SK-N-SH (cell line): ENCODE results near the gene C10orf90. TPM values are rescaled to one million over a fixed set of nuclear protein-coding genes. Genes with fewer than 3 reads are reported as not detected.

Source experiments
- CTCF ChIA-PET: fragments of 300-600, 350-600 bp; formaldehyde crosslinking; extraction: SDS; loops from one replicate; lab custom pipeline; 2021; lab: Yijun Ruan, JAX
- POLR2A ChIA-PET: fragments of 350-600 bp; sonication (Branson Sonifier 250); formaldehyde crosslinking; extraction: SDS; loops from one replicate; lab custom pipeline; 2020; ENCODE audit warnings: antibody characterized with exemption, inconsistent platforms; lab: Yijun Ruan, JAX
- DNase-seq: peaks from one replicate; pipeline ENCODE4 v3.0.0; 2012
- H2AFZ ChIP-seq: fragments of 200-600 bp; sonication (generic); 2 replicates; pipeline ENCODE4 v1.8.1; 2016; ENCODE audit warnings: antibody characterized with exemption, mild to moderate bottlenecking, low read depth
- H3F3A ChIP-seq: fragments of 200-600 bp; sonication (generic); replicated peaks from 2 replicates; pipeline ENCODE3; 2016; ENCODE audit warnings: antibody characterized with exemption, mild to moderate bottlenecking; ENCODE audit not compliant: insufficient read depth
- H3K27ac ChIP-seq, 2 experiments: fragments of 200-500 bp in 1 of 2; fragments of 200-600 bp in 1 of 2; sonication (Bioruptor generic) in 1 of 2; sonication (generic), shearing (Covaris generic) in 1 of 2; 2 replicates each; pipeline versions ENCODE4 v1.5.1 to v1.6.1; 2014 to 2016; ENCODE audit warnings: low read depth in 2 of 2, inconsistent platforms in 1 of 2, low read length in 1 of 2, mild to moderate bottlenecking in 1 of 2, mixed read lengths in 1 of 2
- H3K27me3 ChIP-seq: fragments of 200-600 bp; sonication (generic), shearing (Covaris generic); 2 replicates; pipeline ENCODE4 v1.6.1; 2016; ENCODE audit warnings: mixed run types; ENCODE audit not compliant: insufficient read depth
- H3K36me3 ChIP-seq, 2 experiments: fragments of 200-500 bp in 1 of 2; fragments of 200-600 bp in 1 of 2; sonication (Bioruptor generic) in 1 of 2; sonication (generic) in 1 of 2; replicated peaks in 1 of 2; 2 replicates each; pipeline versions ENCODE3 to v1.5.1; 2014 to 2016; ENCODE audit warnings: low read length in 1 of 2, mild to moderate bottlenecking in 1 of 2; ENCODE audit not compliant: insufficient read depth in 2 of 2, control insufficient read depth in 1 of 2
- H3K4me1 ChIP-seq, 2 experiments: fragments of 200-500 bp in 1 of 2; fragments of 200-600 bp in 1 of 2; sonication (Bioruptor generic) in 1 of 2; sonication (generic), shearing (Covaris generic) in 1 of 2; 2 replicates each; pipeline versions ENCODE4 v1.5.1 to v1.6.1; 2014 to 2016; ENCODE audit warnings: low read depth in 1 of 2, low read length in 1 of 2, mixed run types in 1 of 2; ENCODE audit not compliant: insufficient read depth in 2 of 2, control insufficient read depth in 1 of 2
- H3K4me2 ChIP-seq: fragments of 200-600 bp; sonication (generic), shearing (Covaris generic); 2 replicates; pipeline ENCODE4 v1.6.1; 2017; ENCODE audit warnings: mixed run types
- H3K4me3 ChIP-seq, 2 experiments: fragments of 200-500 bp in 1 of 2; fragments of 200-600 bp in 1 of 2; sonication (Bioruptor generic) in 1 of 2; sonication (generic), shearing (Covaris generic) in 1 of 2; 2 replicates each; pipeline versions ENCODE4 v1.5.1 to v1.8.1; 2014 to 2016; ENCODE audit warnings: low read depth in 2 of 2, inconsistent platforms in 1 of 2, low read length in 1 of 2, mild to moderate bottlenecking in 1 of 2, mixed read lengths in 1 of 2, moderate library complexity in 1 of 2
- H3K79me2 ChIP-seq: fragments of 200-600 bp; sonication (generic); 2 replicates; pipeline ENCODE4 v1.8.1; 2017; ENCODE audit warnings: mild to moderate bottlenecking; ENCODE audit not compliant: insufficient read depth
- H3K9ac ChIP-seq: fragments of 200-600 bp; sonication (generic); 2 replicates; pipeline ENCODE4 v1.6.1; 2017; ENCODE audit warnings: mixed run types
- H3K9me2 ChIP-seq: fragments of 200-600 bp; sonication (generic); 2 replicates; pipeline ENCODE4 v1.6.1; 2017; ENCODE audit warnings: mixed run types
- H3K9me3 ChIP-seq: fragments of 200-600 bp; sonication (generic); 2 replicates; pipeline ENCODE4 v1.6.1; 2017; ENCODE audit warnings: mixed run types, mild to moderate bottlenecking, moderate library complexity
- H4K20me1 ChIP-seq: fragments of 200-600 bp; sonication (generic); 2 replicates; pipeline ENCODE4 v1.6.1; 2017; ENCODE audit warnings: mild to moderate bottlenecking, mixed run types; ENCODE audit not compliant: insufficient read depth
- ELF1 ChIP-seq: IDR thresholded peaks from 2 replicates; pipeline ENCODE4 v1.4.0; 2012
- FOXJ3 ChIP-seq: sonication (generic); formaldehyde crosslinking; IDR thresholded peaks from 2 replicates; pipeline ENCODE4 v1.5.1; 2020; ENCODE audit warnings: mild to moderate bottlenecking, missing genetic modification reagents
- GABPA ChIP-seq: IDR thresholded peaks from 2 replicates; pipeline ENCODE4 v1.4.0; 2012; ENCODE audit warnings: low read depth, mild to moderate bottlenecking
- GATA2 ChIP-seq: sonication (generic); formaldehyde crosslinking; IDR thresholded peaks from 2 replicates; pipeline ENCODE4 v1.5.0; 2020; ENCODE audit warnings: mild to moderate bottlenecking, missing genetic modification reagents
- IRF3 ChIP-seq: fragments of 150-350 bp; IDR thresholded peaks from 2 replicates; pipeline ENCODE4 v1.6.1; 2016; ENCODE audit warnings: mild to moderate bottlenecking, low read depth, low read length
- JUND ChIP-seq: IDR thresholded peaks from 2 replicates; pipeline ENCODE4 v1.4.0; 2012
- POLR2AphosphoS5 ChIP-seq: IDR thresholded peaks from 2 replicates; pipeline ENCODE4 v1.6.1; 2012; ENCODE audit warnings: low read depth, low read length
- RAD21 ChIP-seq: IDR thresholded peaks from 2 replicates; pipeline ENCODE4 v1.6.1; 2012; ENCODE audit warnings: mild to moderate bottlenecking, low read length
- TCF12 ChIP-seq: IDR thresholded peaks from 2 replicates; pipeline ENCODE4 v1.4.0; 2012
- USF2 ChIP-seq: fragments of 150-350 bp; IDR thresholded peaks from 2 replicates; pipeline ENCODE4 v1.6.1; 2017; ENCODE audit warnings: antibody characterized with exemption, low read length, low read depth, borderline replicate concordance
- WGBS: methylation state at CpG from one replicate; pipeline ENCODE4 v1.1.6; 2017; ENCODE audit warnings: low lambda C conversion rate; 5-methylcytosine and 5-hydroxymethylcytosine counted together
- polyA plus RNA-seq, 3 experiments: library from polyadenylated mRNA; depleted of rRNA; stranded (reverse); fragments of >200 nt; gene quantifications; 2 replicates each; pipeline ENCODE4 v1.2.3, GENCODE V29; 2012
- TF ChIP-seq, protein P1 (sequence below): IDR thresholded peaks from 2 replicates; pipeline ENCODE4 v1.4.0; 2012; ENCODE audit warnings: low read depth, borderline replicate concordance
- TF ChIP-seq, protein P2 (sequence below): IDR thresholded peaks from 2 replicates; pipeline ENCODE4; 2012

The C10orf90 gene
- polyA plus RNA-seq, 1 of the 3 experiments (the other 2 are of a cell fraction), result 0.21 TPM

DNA sequence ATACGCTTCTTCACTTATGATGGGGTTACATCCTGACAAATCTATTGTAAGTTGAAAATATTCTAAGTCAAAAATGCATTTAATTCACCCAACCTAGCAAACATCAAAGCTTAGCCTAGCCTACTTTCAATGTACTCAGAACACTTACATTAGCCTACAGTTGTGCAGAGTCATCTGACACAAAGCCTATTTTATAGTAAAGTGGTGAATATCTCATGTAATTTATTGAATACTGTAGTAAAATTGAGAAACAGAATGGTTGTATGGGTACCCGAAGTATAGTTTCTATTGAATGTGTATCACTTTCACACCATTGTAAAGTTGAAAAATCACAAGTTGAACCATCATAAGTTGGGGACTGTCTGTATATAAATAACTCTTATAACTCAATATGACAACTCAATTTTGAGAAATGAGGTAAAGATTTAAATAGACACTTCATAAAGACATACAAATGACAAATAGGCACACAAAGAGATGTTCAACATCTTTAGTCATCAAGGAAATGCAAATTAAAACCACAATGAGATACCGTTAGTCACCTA, 73.9 kb downstream of the C10orf90 start (continued):
- TF ChIP-seq, protein P1, sequence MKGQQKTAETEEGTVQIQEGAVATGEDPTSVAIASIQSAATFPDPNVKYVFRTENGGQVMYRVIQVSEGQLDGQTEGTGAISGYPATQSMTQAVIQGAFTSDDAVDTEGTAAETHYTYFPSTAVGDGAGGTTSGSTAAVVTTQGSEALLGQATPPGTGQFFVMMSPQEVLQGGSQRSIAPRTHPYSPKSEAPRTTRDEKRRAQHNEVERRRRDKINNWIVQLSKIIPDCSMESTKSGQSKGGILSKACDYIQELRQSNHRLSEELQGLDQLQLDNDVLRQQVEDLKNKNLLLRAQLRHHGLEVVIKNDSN, result no peak
- no peak for TF ChIP-seq TCF12
- TF ChIP-seq ELF1, result no peak
- TF ChIP-seq GABPA, result no peak
- no peak for TF ChIP-seq IRF3

- H3K79me2 ChIP-seq, result no peaks in the 10 kb centered on the region
- no peaks in the 10 kb centered on the region for H3K9me3 ChIP-seq
- H3K4me2 ChIP-seq, result no peak overlapping the region
- no peak overlapping the region for H3K9ac ChIP-seq
- 29% methylated on average over 2 of the region's 2 CpGs for WGBS
- no peak overlapping the region for H2AFZ ChIP-seq
- CTCF ChIA-PET, result no interaction called here
- no peak for TF ChIP-seq POLR2AphosphoS5
- TF ChIP-seq, protein P2, sequence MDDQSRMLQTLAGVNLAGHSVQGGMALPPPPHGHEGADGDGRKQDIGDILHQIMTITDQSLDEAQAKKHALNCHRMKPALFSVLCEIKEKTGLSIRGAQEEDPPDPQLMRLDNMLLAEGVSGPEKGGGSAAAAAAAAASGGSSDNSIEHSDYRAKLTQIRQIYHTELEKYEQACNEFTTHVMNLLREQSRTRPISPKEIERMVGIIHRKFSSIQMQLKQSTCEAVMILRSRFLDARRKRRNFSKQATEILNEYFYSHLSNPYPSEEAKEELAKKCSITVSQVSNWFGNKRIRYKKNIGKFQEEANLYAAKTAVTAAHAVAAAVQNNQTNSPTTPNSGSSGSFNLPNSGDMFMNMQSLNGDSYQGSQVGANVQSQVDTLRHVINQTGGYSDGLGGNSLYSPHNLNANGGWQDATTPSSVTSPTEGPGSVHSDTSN, result no peak
- no peak for TF ChIP-seq GATA2 (CRISPR knock-in tag)
- no peak for TF ChIP-seq RAD21
- TF ChIP-seq USF2, result no peak
- TF ChIP-seq FOXJ3 (CRISPR knock-in tag), result no peak
- no peak for TF ChIP-seq JUND
- TF ChIP-seq, all 33 proteins: peak for 0
- H3K4me1 ChIP-seq, result peaks cover 0 to 3% of the 10 kb centered on the region in 2 experiments; a peak in 1 of 4 replicates
- no peak overlapping the region for H3K27ac ChIP-seq
- no peaks in the 10 kb centered on the region for H4K20me1 ChIP-seq
- no peaks in the 10 kb centered on the region for H3K27me3 ChIP-seq
- H3K36me3 ChIP-seq, result no peaks in the 10 kb centered on the region
- no peaks in the 10 kb centered on the region for H3F3A ChIP-seq
- no peaks in the 10 kb centered on the region for H3K9me2 ChIP-seq
- H3K4me3 ChIP-seq, result no peak overlapping the region
- POLR2A ChIA-PET, result no interaction called here
- DNase-seq, result no peak
Observed at GRCh38 chr10:126595160-126595559, 75.3 kb downstream of the C10orf90 start.
